Hematopoietic multipotent progenitor cell (in vitro differentiated cells): ENCODE data around the gene TPRX1. TPM values are rescaled to one million over a fixed set of nuclear protein-coding genes. Genes with fewer than 3 reads are reported as not detected.
"Not testable (repeated sequence)": the region's sequence is repeated elsewhere in the genome, so short reads cannot be mapped to it uniquely, and the experiment has no call there.

ENCODE experiments used
- DNase-seq, 3 donors: peaks; one replicate each; pipeline ENCODE4 v3.0.0-alpha.2; 2011 to 2015; ENCODE audit warnings: low read depth in 2 of 3, low spot score in 2 of 3
- total RNA-seq: library from RNA; depleted of rRNA; stranded (reverse); fragments of >200 nt; gene quantifications from one replicate; pipeline ENCODE4 v1.2.3, GENCODE V29; 2012

The TPRX1 gene
- total RNA-seq, 1 donor, result not detected

- no peak for DNase-seq
Measured at GRCh38 chr19:47802521-47803043, 1.8 kb downstream of the TPRX1 start.

GRCh38 chr19:47801270-47801669 is 3.1 kb downstream of the TPRX1 start:
- DNase-seq, result no peak

- no peak for DNase-seq
Measured at GRCh38 chr19:47798904-47799266, 5.5 kb downstream of the TPRX1 start.

- DNase-seq, result no peak
Measured at GRCh38 chr19:47797996-47798903, 6.1 kb downstream of the TPRX1 start.

- DNase-seq, result no peak
Measured at GRCh38 chr19:47796785-47797184, 7.6 kb downstream of the TPRX1 start.

- no peak for DNase-seq
Measured at GRCh38 chr19:47794526-47794925, 9.8 kb downstream of the TPRX1 start.

- DNase-seq, result no peak
Measured at GRCh38 chr19:47792616-47793015, 11.7 kb downstream of the TPRX1 start.

- peak; percentile 65 to 85 (median 83) for DNase-seq
Measured at GRCh38 chr19:47790398-47790814, 13.9 kb downstream of the TPRX1 start.

- DNase-seq, result not testable (repeated sequence)
Measured at GRCh38 chr19:47789811-47790210, 14.5 kb downstream of the TPRX1 start.

- DNase-seq, result not testable (repeated sequence)
Measured at GRCh38 chr19:47787307-47787706, 17.0 kb downstream of the TPRX1 start.

- no peak for DNase-seq
Measured at GRCh38 chr19:47786566-47786965, 17.8 kb downstream of the TPRX1 start.

- DNase-seq, result no peak
Measured at GRCh38 chr19:47781590-47782262, 22.6 kb downstream of the TPRX1 start.

GRCh38 chr19:47780215-47780551 is 24.2 kb downstream of the TPRX1 start:
- no peak for DNase-seq

- DNase-seq, result no peak
Measured at GRCh38 chr19:47779524-47780214, 24.7 kb downstream of the TPRX1 start.

GRCh38 chr19:47778954-47779351 is 25.4 kb downstream of the TPRX1 start:
- DNase-seq, result no peak

- DNase-seq, result peak; percentile 73 to 74 (median 74)
Measured at GRCh38 chr19:47778049-47778953, 26.1 kb downstream of the TPRX1 start, which contains the start of gene SELENOW. Gene SELENOW, plus strand, starts transcription at chr19:47778703. Its CDS starts 83 bp downstream, at chr19:47778786.

GRCh38 chr19:47777245-47778048 is 26.9 kb downstream of the TPRX1 start:
- not testable (repeated sequence) for DNase-seq

GRCh38 chr19:47776568-47776967 is 27.8 kb downstream of the TPRX1 start:
- DNase-seq, result no peak

- not testable (repeated sequence) for DNase-seq
Measured at GRCh38 chr19:47771291-47771690, 33.1 kb downstream of the TPRX1 start.
